ENCODE measurements around the gene TEAD4.

TEAD4 gene

DNA sequence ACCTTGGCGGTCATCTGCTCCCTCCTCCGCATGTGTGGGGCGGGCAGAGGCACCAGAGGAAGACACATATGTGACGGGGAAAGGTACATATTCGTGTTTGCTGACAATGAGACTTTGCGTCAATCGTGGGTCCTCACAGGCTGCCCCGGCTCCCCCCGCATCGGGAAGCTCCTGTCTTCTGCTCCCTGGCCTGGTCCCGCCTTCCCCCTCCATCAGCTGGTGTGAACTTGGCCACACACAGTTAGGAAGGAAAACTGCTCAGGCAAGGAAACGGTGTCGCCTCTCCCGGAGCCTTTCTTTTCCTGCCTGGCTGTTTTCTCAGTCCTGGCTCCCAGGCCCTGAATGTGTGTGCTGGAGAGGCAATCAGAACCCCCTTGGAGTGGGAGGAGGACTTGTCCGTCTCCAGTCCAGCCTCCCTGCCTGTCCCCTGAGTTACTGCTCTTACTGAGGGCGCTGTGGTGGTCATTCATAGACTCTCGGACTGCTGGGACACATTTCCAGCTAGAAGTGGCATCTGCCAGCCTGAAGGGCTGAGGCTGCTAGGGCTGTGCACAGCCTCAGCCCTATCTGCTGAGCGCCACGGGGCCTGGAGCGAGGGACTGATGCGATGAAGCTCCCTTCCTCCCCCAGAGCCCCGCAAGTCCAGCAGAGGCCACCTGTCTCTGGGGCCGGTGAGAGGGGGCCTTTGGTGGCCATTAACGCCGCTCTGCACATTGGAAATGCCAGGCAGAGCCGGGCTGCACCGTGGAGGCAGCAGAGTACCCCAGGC lies 73.8 kb downstream of the TEAD4 start:
- no peak for DNase-seq (ENCODE audit: low read depth)

DNA sequence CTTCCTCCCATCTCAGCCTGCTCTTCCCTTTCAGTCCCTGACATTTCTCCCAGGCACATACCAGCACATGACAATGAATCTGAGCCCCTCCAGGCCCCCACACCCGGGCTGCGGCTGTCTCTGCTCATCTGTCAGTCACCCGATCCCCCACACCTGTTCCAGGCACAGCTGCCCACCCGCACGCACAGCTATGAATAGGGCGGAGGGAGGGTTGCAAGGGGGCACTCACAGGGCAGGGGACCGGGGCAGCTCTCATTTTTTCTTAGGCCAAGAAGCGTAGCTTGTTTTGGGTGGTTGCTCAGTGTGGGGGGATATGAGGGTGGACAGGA lies 74.3 kb downstream of the TEAD4 start:
- DNase-seq (ENCODE audit: low read depth), result no peak

DNA sequence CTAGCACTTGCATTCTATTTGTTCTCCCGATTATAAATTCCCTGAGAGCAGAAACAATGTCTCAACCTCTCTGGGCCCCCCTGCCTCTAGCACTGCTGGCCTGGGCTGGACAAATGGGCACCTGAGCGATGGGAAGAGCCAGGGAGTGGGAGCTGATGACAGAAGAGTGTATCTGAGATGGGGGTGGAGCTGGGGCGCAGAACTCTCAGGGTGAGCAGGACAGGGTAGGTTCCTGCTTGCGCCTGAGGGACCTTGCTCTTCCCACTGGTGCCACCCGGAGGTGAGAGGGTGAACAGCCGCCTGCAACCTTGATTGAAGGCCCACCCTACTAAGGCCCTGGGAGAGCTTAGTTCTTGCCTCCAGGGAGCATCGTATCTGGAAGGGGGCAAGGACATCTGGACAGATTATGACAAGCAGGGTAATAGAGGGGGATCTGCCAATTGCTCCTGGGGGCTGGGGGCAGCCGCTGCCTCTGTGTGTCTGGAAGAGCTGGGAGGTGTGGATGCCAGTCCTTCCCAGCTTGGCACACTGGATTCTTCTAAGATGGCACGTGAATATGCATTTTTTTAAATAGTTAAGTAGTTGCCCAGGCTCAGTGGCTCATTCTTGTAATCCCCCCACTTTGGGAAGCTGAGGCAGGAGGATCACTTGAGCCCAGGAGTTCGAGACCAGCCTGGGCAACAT lies 75.0 kb downstream of the TEAD4 start:
- no peak for DNase-seq (ENCODE audit: low read depth)

DNA sequence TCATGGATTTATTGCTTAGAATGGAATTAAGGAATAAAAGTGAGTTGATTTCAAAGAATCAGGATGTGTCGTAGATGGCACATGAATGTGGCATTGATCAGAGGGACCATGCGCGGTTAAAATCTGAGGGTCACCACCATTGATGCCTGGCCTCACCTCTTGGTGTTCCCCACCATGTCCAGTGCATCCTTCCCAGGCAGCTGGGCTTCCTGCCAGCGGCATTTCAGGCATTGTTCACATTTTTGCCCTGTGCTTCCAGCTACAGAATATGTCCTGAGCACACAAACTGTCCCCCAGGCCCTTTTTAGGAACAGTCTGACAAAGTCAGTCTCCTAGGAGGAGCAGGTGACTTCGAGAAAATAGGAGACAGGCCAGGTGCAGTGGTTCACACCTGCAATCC lies 76.0 kb downstream of the TEAD4 start:
- DNase-seq (ENCODE audit: low read depth), result no peak

DNA sequence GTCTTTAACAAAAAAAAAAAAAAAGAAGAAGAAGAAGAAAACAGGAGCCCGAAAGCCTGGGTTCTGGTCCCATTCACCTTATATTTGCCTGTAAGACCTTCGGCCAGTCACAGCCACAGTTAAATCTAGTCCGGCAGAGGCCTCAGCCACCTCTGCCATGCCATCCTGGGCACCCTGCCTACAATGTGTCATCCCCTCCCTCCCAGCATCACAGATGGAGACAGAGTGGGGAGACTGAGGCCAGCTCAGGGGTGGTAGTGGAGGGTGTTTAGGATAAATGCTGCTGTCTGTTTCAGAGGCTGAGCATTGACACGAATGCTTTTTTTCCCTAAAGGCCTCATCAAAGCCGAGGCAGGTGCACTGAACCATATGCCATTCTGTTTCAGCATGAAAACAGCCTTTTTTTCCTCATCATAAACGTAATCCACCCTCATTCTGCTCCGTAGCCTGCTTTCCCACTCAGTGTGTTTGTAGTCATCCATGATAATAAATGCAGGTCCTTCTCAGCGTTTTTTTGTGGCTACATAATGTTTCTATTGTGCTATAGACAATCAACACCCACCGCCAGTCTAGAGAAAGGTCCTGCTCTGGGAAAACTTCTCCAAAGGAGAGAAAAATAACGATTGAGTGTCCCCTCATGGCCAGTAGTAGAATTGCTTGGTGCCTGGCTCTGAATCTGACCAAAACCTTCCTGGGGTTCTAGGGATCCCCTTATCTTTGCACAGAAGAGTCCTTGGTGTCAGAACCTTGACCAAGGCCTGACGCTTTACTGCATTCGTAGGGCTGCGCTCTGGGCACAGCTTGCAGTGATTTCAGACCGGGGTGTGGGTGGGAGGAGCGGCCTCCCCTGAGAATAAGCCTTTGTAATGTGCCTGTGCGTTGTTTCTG lies 76.9 kb downstream of the TEAD4 start:
- no peak for DNase-seq (ENCODE audit: low read depth)

DNA sequence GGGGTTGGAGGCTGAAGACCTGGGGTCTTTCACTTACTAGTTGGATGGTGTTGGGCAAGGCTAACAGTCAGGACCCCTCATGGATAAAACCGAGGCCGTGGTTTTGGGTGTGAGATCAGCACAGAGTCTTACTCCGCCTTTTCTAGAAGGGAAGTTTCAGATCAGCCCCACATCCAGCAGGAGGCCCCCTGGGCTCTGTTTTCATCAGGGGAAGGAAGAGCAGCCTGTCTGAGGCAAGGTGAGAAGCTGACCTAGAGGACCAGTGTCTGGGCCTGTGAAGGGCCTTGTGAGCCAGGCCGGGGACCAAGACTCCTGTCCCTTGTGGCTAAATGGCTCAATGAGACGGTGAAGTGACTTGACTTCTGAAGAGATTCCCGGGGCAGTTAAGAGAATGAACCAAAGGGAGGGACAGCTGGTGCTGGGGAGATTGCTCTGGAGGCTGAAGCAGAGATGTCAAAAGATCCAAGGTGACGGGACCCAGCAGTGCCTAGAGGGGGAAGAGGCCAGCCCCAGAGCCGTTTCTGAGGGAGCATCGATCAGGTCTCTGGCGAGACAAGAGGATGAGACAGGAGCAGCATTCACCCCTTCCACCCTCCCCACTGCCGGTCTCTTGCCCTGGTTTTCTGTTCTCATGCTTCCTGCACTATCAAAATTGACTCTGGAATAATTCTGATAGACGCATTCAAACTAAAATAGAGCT lies 77.9 kb downstream of the TEAD4 start:
- DNase-seq (ENCODE audit: low read depth), result no peak

DNA sequence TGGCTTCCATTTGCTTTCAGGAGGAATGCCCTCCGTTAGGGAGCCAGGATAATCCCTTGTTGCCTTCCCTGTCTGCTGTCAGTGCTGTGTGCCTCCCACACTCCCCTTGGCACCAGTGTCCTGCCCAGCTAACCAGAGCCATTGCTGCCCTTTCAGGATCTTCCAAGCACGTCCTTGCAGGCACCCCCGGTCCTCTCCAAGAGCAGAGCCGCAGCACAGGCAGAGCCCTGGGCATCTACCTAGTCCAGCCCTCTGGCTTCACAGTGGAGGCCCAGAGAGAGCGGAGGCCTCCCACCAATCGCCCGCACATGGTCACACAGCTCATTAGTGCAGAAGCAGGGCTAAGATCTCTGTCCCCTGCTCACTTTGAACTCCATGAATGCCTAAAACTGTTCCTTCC lies 79.0 kb downstream of the TEAD4 start:
- DNase-seq (ENCODE audit: low read depth), result no peak

DNA sequence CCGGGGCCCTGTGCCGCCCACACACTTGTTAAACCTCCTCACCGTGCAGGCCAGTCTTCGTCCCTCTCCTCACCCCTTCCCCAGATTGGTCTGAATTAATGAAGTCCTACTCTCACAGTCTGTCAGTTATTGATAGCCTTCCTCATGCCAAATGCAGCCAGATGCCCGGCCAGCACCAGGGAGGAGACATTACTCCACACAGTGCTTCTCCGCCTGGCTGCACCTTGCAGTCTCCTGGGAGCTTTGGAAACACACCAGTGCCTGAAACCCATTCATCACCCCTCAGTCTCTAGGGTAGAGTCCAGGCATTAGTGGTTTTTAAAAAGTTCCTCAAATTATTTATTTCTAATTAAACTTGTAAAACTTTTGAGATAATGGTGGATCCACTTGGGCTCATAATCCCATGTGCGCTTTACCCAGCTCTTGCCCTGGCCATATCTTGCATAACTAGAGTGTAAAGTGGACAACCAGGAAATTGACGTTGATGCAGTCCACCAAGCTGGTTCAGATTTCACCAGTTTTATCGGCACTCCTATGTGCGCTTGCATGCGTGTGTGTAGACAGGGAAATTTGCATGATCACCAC lies 79.8 kb downstream of the TEAD4 start:
- no peak for DNase-seq (ENCODE audit: low read depth)

DNA sequence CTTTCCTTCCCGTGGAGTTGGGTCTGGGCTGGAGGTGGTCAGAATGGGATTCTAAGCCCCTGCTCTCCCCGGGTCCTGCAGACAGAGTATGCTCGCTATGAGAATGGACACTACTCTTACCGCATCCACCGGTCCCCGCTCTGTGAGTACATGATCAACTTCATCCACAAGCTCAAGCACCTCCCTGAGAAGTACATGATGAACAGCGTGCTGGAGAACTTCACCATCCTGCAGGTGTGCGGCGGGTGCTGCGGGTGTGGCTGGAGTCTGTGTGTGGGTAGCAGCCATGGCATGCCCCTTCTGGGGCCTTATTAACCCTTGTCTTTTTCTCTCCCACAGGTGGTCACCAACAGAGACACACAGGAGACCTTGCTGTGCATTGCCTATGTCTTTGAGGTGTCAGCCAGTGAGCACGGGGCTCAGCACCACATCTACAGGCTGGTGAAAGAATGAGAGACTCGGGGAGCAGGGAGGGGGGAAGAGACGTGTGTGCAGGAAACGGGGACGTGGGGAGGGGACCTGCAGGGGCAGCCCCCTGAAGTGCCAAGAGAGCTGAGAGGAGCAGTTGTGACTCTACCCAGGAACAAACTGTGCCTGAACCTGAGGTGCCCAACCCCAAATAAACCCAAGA lies 80.9 kb downstream of the TEAD4 start:
- no peak for DNase-seq (ENCODE audit: low read depth)

DNA sequence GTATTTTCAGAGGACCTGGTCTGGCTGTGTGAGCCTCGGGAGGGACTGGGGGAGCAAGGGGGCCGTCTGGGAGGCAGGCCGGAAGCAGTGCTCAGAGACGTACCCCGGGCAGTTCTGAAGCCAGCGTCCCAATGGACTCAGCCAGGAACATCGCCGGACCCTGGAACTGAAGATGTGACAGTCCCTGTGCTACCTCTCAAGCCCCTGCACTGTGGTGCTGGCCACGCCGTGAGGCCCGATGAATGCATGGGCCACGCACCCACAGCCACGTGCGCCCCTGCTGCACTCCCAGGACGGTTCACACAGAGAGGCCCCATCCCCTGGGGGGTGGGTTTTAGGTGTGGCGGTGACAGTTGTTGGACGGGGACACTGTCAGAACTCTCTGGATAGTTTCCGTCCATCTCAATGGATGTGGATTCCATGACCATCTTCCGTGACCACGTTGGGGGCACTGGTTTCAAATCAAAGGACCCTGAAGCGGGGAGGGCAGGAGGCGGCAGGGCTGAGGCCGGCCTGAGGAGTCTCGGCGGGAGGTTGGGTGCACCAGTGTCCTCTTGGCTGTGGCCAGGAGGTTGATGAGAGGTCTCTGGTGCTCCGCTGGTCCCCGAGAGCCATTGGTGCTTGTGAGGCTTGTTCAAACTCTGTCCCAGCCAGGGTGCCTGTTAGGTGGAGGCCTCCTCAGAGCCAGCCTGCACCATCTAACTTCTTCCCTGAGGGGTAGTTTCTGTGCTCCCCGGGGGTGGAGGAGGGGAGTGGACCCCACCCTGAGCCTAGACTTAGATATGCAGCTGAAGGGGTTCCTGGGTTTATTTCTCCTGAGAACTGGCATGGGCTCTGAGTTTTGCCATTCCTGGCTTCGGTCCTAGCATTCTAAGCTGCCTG lies 81.7 kb downstream of the TEAD4 start:
- no peak for DNase-seq (ENCODE audit: low read depth)

DNA sequence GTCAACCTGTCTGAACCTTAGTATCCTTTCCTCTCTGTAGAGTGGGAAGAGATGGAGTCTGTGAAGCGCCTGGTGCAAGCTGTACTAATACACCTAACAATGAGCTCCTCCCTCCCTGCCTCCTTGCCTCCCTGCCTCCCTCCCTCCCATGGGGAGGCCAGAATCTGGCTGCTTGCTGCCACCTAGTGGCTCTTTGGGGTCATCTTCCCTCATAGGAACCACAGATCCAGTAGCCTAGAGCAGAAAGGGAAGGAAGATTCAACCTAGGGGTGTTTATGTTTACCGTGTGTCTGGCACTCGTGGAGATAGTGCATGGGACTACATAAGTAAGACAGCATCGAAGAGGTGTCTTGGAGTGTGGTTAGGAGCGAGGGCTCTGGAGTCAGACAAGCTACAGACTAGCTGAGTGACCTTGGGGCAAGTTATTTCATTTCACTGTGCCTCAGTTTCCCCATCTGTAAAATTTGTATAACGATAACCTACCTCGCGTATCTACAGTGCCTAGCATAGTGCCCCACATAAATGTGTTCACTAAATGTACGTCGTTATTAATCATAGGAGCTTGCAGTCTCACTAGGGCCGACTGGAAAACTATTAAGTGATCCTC lies 82.5 kb downstream of the TEAD4 start:
- peak; percentile 10 for DNase-seq (ENCODE audit: low read depth)

DNA sequence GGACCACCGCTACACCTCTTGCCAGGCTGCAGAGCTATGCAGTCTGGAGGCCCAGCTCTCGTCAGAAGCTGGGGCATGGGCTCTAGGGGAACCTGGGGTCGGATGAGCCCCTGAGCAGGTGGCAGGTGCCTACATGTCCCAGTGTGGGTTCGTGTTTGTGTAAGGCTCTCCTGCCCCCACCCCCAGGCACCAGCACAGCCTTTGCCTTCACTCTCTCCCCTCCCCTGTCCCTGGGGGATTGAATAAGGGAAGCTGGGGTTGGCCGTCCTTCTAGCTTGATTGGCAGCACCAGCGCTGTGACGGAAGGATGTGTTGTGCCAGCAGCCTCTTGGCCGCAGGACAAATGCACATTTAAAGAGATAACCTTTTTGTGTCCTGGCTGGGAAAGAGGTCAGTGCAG lies 83.2 kb downstream of the TEAD4 start:
- DNase-seq (ENCODE audit: low read depth), result no peak

DNA sequence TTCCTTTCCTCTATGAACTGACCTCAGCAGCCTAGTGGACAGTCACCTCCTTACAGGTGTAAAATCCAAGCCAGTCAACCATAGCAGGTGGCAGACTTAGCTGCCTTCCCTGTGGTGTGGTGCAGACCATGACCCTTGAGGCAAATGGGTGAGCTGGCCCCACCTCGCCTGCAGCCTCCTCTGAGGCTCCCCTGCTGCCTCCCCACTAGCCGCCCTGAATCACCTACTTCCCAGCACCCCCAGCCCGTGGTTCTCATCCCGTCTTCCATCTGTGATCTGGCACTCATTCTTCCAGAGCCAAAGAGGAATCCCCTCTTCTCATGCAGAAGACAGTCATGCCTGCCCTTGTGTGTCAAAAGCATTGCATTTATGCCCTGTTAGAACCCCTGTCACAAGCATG lies 83.6 kb downstream of the TEAD4 start:
- DNase-seq (ENCODE audit: low read depth), result no peak

DNA sequence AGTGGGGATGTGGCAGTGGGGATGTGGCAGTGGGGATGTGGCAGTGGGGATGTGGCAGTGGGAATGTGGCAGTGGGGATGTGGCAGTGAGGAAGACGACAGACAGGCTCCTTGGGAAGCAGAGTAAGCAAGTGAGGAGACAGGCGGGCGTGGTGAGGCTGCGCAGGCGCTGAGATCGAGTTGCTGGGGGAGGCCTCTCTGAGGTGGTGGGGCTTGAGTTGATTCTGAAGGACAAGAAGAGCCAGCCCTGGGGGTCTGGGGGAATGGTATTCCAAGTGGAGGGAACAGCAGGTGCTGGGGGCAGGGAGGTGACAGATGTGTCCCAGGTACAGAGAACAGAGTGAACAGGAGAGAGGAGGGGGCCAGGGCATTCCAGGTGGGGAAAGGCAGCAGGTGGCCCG lies 84.2 kb downstream of the TEAD4 start:
- DNase-seq (ENCODE audit: low read depth), result no peak

DNA sequence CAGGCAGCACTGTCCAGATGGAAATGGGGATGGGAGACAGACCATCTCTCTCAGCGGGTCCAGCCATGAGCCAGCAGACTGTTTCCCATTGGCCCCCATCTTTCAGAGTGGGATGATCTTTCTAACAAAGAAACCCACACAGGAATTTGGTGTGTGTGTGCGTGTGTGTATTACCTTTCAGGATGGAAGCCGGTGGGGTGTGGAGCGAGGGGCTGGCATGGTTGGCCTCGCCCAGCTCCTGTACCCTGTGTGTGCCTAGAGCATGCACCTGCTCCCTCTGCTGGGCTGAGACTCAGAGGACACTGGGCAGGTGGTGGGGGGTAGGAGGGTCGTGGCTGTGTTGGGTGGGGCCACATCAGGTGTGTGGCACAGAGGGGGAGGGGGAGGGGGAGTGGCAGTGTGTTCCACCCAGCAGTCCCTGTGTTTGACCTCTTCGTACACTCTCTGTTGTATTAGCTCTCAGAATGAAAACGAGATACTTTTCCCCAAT lies 85.0 kb downstream of the TEAD4 start:
- no peak for DNase-seq (ENCODE audit: low read depth)

DNA sequence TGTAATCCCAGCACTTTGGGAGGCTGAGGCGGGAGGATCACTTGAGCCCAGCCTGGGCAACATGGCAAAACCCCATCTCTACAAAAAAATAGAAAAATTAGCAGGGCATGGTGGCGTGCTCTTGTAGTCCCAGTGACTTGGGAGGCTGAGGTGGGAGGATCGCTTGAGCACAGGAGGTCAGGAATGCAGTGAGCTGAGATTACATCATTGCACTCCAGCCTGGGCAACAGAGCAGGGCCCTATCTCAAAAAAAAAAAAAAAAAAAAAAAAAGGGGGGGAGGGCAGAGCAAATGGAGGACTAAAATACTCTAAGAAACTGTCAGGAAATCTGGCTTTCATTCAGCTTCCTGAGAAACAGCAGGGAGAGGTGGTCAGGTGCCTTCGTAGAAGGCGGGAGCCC lies 86.3 kb downstream of the TEAD4 start:
- DNase-seq (ENCODE audit: low read depth), result no peak

DNA sequence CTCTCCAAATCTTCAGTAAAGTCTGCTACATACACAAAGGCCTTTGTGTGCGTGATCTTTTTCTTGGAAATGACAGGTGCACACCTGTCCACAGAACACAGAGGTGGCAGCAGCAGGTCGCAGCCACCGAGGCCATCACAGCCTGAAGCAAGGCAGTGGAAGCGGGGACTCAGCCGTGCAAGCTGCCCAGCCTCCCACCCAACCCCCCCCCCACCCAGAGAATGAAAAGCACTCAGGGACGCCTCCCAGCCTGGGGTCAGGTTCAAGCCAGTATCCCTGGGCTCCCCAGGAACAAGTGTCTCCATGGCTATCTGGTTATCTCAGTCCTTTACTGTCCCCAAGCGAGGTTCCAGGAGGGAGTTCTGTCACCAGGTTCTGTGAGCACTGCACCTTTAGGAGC lies 86.8 kb downstream of the TEAD4 start:
- no peak for DNase-seq (ENCODE audit: low read depth)

DNA sequence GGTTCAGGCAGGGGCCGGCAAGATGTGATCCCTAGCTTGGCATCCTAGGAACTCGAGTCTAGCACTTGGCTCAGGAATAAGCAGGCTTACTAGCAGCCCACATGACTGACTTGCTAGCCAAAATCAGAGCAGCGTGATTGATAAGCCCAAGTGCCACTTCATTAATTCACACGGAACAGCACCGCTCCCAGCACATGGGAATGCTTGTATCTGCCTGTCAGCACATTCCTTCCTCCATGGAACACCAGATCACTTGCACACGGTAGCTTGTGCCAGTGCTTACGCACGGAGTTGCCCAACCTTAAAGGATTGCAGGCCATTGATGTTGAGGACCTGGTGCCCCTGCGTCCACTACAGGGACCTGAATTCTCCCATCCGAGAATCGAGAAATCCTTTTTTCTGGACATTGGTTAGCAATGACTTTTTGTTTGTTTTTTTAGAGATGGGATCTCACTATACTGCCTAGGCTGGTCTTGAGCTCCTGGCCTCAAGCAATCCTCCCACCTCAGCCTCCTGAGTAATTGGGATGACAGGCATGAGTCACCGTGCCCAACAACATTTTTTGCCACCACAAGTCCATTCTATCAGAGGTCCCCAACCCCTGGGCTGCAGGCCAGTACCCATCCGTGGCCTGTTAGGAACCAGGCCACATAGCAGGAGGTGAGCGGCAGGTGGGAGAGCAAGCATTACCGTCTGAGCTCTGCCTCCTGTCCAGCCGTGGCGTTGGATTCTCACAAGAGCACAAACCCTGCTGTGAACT lies 87.4 kb downstream of the TEAD4 start:
- DNase-seq (ENCODE audit: low read depth), result no peak

DNA sequence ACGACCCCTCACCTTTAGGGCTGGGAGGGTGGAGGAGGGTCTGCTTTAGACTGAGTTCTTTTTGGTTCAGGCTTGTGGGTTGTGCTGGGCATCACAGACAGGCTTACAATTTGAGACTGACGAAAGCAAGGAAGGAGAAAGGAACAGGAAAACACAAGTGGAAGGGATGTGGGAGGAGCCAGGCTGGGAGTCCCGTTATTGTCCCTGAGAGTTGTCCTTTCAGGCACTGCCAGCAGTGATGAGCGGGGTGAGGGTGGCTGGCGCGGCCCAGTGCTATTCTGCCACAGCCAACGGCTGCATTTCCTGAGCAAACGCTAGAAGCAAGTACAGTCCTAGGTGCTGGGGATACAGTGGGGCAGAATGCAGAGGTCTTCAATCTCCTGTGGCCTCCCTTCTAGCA lies 88.8 kb downstream of the TEAD4 start:
- DNase-seq (ENCODE audit: low read depth), result no peak

Measured in activated gamma-delta T cell treated with anti-CD3 and anti-CD28 coated beads, Interleukin-2, amount 50 U/mL, for 16 hours (primary cell).